ENCODE measurements around the gene ERVK3-1. TPM values are rescaled to one million over a fixed set of nuclear protein-coding genes. Genes with fewer than 3 reads are reported as not detected.

Gene ERVK3-1
- total RNA-seq, 1 donor from 2014 or later, result 40.4 TPM

DNA sequence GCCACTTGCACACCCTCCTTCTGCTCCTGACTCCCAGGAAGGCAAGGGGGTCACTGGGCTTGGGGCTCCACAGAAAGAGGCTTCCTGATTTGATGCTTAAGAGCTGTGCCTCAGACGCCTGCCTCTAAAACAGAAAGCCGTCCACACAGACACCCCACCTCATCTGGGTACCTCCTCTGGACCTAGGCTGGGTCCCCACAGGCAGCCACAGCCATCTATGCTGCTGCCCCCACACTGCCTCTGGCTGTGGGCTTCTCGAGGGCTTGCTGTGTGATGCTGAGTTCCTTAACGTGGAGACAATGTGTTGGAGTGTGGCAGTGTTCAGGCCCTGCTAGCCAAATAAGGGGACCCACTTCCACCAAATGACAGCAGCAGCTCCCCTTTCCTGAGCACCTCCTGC lies 13.1 kb downstream of the ERVK3-1 start:
- DNase-seq (ENCODE audit: low read depth), result no peak
- TF ChIP-seq, protein P1, sequence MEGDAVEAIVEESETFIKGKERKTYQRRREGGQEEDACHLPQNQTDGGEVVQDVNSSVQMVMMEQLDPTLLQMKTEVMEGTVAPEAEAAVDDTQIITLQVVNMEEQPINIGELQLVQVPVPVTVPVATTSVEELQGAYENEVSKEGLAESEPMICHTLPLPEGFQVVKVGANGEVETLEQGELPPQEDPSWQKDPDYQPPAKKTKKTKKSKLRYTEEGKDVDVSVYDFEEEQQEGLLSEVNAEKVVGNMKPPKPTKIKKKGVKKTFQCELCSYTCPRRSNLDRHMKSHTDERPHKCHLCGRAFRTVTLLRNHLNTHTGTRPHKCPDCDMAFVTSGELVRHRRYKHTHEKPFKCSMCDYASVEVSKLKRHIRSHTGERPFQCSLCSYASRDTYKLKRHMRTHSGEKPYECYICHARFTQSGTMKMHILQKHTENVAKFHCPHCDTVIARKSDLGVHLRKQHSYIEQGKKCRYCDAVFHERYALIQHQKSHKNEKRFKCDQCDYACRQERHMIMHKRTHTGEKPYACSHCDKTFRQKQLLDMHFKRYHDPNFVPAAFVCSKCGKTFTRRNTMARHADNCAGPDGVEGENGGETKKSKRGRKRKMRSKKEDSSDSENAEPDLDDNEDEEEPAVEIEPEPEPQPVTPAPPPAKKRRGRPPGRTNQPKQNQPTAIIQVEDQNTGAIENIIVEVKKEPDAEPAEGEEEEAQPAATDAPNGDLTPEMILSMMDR (conservative IDR thresholded peaks at IDR 0.05; ENCODE audit: low read depth, low read length), result no peak
- no peak overlapping the region for H3K4me3 ChIP-seq (ENCODE audit: low read depth, low read length)

DNA sequence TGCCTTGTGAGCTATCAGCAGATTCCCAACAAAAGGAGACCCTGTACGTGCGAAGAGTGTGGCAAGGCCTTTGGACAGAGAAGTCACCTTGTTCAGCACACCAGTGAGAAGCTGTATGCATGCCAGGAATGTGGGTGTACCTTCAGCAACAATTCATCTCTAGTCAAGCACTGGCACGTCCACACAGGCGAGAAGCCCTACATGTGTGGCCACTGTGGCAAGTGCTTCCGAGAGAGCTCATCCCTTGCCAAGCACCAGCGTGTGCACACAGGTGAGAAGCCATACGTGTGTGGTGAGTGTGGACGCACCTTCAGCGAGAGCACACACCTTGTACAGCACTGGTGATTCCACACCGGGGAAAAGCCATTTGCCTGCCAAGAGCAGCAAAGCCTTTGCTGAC lies 14.1 kb downstream of the ERVK3-1 start:
- H3K4me3 ChIP-seq (ENCODE audit: low read depth, low read length), result no peak overlapping the region
- TF ChIP-seq, protein P1 (conservative IDR thresholded peaks at IDR 0.05; ENCODE audit: low read depth, low read length), result no peak
- no peak for DNase-seq (ENCODE audit: low read depth)

DNA sequence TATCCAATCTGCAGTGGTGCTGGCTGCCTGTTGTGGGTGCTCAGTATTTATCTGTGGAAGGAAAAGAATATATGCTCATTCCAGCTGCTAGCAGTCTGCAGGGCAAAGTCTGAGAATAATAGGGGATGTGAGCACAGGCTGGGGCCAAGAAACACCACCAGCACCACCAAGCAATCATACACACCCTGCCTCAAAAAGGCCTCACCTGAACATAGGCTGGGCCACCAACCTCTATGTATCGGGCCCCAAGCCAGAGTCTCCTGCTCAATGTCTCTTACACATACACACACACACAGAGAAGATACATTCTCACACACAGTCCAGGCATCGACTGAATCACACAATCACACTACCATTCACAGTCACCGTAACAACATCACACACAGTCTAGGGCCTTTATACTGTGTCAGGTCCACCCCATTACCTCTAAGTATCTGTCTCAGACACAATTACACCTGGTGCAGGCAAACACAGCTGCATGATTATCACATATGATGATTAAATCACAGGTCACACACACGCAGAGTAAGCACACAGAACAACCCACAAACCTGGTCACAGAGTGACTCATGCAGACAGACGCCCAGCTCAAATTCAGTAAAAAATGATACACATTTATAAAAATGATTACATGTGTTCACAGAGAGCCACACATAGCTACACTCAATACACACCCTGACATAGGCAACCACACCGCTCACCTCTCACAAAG lies 20.3 kb downstream of the ERVK3-1 start:
- TF ChIP-seq, protein P1 (conservative IDR thresholded peaks at IDR 0.05; ENCODE audit: low read depth, low read length), result no peak
- no peak for DNase-seq (ENCODE audit: low read depth)
- H3K4me3 ChIP-seq (ENCODE audit: low read depth, low read length), result peak overlapping the region; percentile 93

DNA sequence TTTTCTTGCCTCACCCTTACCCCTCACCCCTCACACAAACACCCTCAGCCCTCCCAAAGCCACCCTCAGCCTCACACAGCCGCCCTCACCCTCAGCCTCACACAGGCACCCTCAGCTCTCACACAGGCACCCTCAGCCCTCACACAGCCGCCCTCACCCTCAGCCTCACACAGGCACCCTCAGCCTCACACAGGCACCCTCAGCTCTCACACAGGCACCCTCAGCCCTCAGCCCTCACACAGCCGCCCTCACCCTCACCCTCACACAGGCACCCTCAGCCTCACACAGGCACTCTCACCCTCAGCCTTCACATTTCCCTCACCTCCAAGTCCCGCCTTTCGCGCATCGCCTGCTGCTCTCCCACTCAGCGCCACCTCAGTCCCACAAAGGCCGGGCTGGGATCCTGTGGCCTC lies 21.3 kb downstream of the ERVK3-1 start:
- TF ChIP-seq, protein P1 (conservative IDR thresholded peaks at IDR 0.05; ENCODE audit: low read depth, low read length), result no peak
- no peak for DNase-seq (ENCODE audit: low read depth)
- H3K4me3 ChIP-seq (ENCODE audit: low read depth, low read length), result peak overlapping the region; percentile 93

DNA sequence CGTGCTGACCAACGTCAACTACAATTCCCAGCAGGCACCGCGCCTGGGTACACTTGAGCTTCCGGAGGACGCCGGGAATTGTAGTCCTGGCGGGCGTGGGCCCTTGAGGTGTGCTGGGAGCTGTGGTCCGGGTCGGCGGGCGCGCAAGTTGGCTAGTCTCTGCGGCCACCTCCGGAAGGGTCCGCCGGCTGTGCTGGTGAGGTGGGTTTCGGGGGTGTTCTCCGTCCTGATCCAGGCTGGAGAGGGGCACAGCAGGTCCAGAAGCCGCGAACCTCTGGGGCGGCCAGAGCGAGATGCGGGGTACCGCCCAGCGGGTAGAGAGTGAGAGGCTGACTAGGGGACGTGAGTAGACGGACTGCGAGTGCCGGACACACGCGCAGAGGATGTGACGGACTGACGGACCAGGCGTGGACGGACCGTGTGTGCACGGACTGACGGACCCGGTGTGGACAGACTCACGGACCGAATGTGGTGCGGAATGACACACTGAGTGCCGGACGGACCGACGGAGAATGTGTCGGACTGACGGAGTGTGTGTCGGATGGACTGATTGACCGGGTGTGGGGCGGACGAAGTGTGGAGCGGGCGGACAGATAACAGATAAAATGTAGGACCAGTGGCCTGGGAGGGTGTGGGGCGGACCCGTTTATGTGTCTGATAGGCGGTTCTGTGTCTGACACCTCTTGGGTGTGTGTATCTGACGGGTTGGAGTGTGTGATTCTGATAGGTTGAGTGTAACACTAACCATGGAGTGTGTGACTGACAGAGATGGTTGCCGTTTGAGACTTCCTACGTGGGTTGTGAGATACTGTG lies 21.9 kb downstream of the ERVK3-1 start, which contains the start of gene ZSCAN22:
ZSCAN22 (plus strand) TSS at position 81 of the 813 bp plus-strand sequence. CDS start 7,809 bp downstream, outside the sequence.
- H3K4me3 ChIP-seq (ENCODE audit: low read depth, low read length), result peak within 1 kb of the TSS; percentile 93
- TF ChIP-seq, protein P1 (conservative IDR thresholded peaks at IDR 0.05; ENCODE audit: low read depth, low read length), result no peak
- peak; percentile 74 for DNase-seq (ENCODE audit: low read depth)

DNA sequence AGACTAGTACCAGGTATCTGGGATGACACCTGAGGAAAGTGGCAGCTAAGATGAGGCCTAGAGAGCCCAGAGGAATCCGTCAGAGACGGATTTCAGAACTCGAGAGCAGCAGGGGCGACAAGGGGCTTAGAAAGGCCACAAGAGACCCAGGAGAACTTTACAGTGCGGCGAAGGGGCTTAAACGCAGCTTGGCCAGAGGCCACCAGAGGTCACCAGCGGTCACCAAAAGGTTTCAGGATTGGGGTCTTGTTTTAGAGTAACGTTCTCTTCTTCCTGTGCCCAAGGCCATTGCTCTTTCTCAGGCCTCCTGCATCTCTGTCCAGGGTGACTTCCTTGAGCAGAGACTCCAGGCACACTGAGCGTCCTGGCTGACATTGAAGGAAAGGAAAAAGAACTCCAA lies 23.8 kb downstream of the ERVK3-1 start:
- H3K4me3 ChIP-seq (ENCODE audit: low read depth, low read length), result no peak overlapping the region
- no peak for DNase-seq (ENCODE audit: low read depth)
- TF ChIP-seq, protein P1 (conservative IDR thresholded peaks at IDR 0.05; ENCODE audit: low read depth, low read length), result no peak

Data from epithelial cell of proximal tubule (primary cell).